CD4-positive, alpha-beta T cell treated with Interleukin-17A for 4 hours (primary cell): Measurements from ENCODE around the gene BAIAP2L2.
"Not testable (repeated sequence)": the region's sequence is repeated elsewhere in the genome, so short reads cannot be mapped to it uniquely, and the experiment has no call there.

Experiments
- DNase-seq: peaks from one replicate; pipeline ENCODE4 v3.0.0-alpha.2; 2020; ENCODE audit warnings: mixed read lengths

Gene BAIAP2L2

DNA sequence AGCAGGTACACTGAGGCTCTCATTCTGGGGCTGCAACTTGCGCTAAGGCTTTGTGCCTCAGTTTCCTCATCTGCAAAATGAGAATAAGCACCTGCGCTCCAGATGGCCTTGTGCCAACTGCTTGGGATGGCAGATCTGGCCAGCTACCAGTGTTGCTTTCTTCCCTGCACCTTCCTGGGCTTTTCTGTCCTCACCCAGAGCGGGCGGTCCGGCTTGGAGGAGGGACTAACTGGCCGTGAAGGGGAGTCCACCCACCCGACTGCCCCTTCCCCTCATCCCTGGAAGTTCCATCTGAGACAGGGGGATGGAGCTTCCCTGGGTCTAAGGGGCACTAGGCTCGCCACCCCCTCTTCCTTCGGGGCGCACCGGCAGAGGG is 30.0 kb downstream of the BAIAP2L2 start:
- no peak for DNase-seq

DNA sequence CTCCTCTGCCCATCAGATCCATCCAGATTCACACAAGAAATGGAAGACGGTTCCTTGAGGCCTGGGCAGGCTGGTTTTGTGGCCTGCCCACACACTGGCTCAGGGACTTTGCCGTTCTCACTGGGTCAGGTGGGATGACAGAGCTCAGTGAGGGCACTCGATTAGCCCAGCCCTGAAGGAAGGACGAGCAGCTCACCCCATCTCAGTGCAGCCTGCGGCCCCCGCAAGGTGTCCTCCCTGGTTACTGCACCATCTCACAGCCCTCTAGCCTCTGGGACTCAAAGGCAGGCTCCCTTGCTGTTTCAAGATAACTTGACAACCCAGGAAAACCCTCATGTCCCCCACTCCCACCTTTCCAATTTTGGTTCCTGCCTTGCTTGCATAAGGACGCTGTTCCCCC is 30.7 kb downstream of the BAIAP2L2 start:
- no peak for DNase-seq

DNA sequence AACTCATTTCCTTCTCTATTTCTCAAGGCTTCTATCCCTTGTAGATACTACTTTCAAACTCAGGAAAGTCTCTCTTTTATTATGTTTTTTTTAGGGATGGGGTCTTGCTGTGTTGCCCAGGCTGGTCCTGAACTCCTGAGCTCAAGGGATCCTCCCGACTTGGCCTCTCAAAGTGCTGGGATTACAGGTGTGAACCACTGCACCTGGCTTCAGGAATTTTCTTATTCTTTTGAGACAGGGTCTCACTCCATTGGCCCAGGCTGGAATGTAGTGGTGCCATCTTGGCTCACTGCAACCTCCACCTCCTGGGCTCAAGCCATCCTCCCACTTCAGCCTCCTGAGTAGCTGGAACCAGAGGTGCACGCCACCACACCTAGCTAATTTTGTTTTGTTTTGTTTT is 31.3 kb downstream of the BAIAP2L2 start:
- DNase-seq = not testable (repeated sequence)

DNA sequence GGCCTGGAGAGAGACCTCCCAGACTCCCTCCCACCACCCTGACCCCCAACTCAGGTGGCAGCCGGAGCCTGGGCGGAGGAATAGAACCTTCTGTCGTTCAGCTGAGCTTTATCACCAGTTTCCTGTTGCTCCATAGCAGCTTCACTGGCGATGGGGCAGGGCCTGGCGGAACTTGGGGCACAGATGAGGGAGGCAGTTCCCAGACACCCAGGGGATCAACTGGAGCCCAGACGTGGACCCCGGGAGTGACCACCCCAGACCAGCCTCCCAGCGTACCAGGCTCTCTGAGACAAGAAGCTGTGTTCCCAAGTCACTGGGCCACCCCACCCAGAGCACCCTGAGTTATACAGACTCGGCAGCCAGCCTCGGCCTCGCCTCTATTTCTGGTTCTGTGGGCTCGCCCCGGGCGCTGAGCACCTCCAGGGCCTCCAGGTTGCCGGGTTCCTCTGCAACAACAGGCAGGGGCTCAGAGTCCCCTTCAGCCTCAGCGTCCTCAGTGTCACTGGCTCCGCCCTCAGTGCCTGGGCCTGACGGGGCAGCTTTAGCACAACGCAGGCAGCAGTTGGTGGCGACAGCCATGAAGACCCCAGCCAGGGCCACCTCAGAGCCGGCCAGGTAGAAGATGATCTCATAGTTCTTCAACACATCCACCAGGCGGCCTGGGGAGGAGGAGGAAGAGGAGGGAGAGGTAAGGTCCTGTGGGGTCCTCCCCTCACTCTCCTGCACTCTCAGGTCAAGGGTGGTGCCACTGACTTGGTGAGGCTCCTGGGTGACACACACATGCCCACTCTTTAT is 32.2 kb downstream of the BAIAP2L2 start:
- DNase-seq = no peak

DNA sequence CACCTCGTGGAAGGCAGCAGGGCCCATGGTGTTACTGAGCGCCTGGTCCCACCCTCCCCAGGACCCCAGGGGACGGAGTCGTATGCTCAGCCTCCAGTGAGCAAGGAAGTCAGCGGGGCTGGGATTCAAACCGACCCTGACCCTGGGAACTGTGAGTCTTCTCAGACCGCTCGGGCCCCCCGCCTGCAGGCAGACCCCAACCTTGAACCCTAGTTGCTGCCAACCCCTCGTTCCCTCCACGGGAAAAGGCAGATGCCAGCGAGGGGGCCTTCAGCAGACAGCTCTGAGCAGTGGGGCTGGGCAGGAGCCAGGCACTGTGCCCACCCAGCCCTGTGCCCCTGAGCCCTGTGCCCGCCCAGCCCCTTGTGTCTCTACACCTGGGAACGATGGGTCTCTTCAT is 32.9 kb downstream of the BAIAP2L2 start:
- no peak for DNase-seq

DNA sequence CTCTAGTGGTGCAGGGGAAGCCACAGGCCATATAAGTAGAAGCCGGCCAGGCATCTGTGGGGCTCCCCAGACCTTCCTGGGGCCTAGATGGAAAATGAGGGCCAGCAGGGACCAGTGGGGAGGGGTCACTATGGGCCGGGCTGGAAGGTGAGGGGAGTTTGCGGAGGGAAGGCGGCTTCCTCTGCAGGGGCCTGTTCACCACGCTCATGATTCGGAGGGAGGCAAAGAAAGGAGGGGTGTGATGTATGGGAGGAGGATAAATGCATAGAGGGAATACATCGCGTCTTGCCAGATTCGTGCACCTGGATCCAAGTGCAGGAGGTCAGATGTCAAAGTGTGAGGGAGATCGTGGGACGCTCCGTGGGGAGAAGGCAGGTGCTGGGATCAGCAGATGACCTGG is 33.4 kb downstream of the BAIAP2L2 start:
- no peak for DNase-seq

DNA sequence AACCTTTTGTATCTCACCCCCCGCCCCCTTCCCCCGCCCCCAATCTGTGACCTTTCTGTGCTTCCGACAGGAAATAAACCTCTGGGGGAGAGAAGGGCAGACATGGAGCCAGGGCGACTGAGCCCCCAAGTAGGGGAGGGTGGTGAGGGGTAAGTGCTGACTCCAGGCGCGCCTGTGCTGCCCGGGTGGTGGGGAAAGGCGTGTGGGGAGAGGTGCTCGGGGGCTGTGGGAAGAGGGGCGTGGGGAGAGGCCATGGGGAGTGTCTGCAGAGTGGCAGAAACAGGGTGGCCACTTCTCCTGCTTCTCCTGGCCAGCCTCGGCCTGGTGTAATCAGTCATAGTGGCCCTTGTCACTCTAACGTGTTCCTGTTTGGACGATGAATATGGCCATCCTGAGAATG is 34.5 kb downstream of the BAIAP2L2 start:
- DNase-seq = no peak

DNA sequence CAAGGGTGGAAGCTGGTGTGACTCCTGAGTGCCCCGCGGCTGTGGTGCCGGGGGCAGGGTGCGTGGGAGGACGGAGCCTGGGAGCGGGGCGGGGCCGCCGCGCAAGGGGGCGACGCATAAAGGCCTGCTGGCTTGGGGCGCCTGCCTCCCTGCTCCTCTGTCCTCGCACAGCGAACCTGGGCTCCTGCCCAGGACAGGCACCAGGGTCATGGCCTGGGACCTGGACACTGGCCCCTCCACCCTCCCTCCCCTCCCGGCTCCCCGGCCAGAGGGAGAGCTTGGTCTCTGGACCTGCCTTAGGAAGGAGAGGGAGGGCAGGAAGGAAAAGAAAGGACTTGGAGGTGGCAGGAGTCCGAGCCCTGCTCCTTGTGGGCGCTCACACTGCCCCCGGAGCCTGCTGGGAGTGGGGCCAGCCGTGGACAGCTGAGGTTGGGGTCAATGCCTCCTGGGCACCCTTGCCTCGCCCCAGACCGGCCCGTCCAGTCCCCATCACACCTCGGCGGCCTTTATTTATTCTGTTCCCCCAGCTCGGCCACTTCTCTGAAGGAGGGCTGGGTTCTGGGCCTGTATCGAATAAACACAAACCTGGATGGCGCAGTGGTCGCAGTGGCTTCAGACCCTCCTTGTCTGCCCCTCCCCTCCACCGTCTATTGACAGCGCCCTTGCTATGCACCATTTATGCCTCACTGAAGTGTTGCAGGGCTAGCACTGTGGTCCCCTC is 35.2 kb downstream of the BAIAP2L2 start:
- no peak for DNase-seq

DNA sequence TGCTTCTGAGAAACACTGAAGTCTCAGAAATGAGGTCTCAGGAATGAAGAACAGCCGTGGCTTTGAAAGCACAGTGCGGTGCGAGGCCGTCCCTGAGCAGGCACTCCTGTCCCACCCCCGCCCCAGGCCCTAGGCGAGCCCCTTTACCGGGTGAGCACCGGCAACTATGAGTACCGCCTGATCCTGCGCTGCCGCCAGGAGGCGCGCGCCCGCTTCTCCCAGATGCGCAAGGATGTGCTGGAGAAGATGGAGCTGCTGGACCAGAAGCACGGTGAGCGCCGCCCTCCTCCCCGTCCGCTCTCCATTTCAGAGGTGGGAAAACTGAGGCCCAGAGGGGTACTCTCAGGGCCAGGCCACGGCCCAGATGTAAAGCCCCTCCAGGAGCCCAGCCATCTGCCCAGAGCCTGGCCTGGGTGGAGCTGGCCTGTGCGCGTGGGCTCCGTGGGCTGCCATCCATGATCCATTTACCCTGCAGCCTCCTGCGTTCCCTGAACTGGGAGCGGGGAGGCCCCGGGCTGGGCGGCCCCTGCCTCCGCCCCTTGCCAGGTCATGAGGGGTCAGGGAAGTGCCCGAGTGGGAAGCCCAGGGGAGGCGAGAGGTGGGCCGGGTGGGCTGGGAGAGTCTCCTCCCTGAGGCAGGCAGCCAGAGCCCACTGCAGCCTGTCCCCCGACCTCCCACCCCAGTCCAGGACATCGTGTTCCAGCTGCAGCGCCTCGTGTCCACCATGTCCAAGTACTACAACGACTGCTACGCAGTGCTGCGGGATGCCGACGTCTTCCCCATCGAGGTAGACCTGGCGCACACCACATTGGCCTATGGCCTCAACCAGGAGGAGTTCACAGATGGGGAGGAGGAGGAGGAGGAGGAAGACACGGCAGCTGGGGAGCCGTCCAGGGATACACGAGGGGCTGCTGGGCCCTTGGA is 36.0 kb downstream of the BAIAP2L2 start:
- no peak for DNase-seq

DNA sequence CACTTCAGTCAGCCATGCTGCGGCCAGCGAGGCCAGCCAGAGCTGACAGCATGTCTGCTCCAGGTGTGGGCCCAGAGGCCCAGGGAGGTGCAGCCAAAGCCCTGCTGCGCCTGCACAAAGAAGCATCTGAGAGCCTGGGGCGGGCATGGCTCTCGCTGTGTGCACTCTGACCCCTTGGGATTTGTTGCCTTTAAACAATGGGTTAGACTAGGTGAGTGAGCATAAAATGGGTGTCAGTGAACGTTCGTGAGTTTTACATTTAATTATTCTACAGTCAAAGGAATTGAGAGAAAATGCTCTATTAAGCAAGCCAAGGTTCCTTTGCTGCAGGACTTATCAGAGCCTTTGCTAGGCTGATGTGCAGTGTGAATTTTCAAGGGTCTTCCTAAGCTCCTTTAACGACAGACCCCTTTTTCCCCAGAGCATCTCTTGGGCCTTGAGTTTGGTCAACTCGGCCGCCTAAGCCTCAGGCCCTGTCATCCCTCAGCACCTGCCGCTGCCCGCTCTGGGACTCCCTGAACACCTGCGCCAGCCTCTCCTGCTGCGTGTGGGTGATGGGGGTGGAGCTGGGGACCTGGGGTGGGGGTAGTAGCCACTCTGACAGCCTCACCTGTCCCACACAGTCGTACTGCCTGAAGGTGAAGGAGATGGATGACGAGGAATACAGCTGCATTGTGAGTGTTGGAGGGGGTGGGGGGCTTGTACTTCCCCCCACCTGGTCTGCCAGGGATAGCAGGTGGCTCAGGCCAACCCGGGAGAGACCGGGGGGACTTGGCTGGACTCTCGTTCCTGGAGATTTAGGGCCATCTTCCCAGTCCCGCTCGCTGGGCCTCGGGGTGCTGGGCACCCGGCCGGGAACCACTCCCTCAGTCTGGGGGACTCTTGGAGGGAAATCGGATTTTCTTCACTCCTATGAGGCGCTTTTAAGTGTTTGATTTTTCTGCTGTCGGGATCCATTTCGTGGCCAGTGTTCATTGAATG is 37.0 kb downstream of the BAIAP2L2 start:
- DNase-seq = no peak

DNA sequence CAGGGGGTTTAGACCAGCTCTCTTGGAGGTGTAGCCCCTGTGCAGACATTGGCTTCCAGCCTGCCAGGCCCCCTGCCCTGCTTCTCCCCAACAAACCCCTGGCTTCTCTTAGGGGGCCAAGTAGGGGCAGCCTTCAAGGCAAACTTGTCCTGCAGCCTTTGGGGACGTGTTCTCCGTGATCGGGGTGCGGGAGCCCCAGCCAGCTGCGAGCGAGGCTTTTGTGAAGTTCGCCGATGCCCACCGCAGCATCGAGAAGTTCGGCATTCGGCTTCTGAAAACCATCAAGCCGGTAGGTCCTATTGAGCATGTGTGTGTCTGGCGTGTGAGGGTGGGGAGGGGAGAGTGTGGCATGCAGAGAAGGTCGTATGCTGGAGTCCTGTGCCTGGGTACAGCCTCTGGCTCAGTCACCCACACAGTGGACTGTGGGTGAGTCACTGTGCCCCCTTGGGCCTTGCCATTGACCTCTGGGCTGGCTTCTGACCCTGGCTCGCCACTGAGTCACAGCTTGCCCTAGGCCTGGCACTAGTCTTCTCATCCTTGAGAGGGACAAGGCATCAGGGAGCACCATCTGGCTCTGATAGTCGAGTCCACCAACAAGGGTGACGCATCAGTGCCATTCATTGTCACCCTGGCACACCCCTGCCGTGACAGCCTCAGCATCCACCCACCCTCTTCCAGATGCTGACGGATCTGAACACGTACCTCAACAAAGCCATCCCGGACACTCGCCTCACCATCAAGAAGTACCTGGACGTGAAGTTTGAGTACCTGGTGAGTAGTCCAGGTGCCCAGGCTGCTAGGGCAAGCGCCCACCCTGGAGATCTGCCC is 37.9 kb downstream of the BAIAP2L2 start:
- no peak for DNase-seq

DNA sequence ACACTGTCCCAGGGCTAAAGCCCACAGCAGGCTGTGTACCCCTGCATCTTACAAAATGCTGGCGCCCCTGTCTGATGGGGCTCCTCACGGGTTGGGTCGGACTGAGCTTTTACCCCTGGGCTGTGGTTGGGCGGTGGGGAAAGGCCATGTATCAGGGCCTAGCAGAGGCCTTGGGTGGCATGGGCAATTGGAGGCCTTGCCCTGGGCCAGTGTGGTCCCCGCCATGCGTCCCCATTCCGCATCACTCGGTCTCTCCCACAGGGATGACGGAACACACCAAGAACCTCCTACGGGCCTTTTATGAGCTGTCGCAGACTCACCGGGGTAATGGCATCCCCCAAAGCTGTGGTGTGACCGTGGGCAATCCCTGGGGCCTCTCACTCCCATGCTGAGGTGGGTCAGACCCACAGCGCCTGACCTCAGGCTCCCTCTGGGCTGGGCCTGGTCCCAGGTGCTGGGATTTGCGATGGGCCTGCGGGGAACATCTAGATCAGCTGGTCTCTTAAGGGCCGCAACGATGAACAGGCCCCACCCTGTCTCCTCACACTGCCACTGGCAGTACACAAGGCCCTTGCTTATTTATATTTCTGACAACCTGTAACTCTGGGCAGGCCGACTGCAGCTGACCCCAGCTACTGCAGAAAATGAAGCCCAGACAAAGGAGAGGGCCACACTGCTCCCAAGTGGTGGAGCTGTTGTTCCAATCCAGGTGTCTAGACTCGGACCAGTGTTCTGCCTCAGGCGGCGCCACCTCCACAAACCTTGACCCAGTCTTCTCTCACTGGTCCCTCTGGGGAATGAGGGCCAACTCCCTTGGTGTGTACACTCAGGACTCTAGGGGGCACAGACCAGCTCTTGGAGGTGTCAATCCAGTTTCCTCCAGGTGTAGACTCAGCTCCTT is 38.8 kb downstream of the BAIAP2L2 start:
- DNase-seq = no peak

DNA sequence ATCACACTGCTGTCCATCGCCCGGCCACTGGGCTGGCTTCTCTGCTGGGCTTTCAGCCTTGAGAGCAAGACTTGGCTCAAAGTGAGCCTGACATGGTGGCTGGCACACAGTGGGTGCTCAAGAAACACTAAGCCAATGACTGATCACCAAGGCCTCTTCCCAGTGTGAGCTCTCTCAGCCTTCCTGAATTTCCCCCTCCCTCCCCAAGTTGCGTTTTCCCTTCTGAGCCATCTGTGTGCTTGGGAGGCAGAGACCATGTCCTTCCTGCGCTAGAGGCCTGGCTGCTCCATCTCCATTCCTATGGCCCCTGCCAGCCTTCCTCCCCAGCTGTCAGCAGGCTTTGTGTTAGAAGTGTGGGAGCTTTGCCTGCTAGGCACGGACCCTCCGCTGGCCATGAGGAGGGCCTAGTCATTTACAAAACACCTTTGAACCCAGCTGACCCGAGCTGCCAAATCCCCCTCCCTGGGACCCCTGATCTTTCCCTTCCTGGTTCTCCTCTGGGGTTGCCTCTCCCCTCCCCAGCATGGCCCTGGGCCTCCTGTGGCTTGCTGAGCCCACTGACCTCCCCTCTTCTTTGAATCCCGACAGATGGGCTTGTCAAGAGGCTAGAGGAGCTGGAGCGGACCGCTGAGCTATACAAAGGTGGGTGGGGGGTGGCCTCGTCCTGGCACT is 40.1 kb downstream of the BAIAP2L2 start:
- no peak for DNase-seq

DNA sequence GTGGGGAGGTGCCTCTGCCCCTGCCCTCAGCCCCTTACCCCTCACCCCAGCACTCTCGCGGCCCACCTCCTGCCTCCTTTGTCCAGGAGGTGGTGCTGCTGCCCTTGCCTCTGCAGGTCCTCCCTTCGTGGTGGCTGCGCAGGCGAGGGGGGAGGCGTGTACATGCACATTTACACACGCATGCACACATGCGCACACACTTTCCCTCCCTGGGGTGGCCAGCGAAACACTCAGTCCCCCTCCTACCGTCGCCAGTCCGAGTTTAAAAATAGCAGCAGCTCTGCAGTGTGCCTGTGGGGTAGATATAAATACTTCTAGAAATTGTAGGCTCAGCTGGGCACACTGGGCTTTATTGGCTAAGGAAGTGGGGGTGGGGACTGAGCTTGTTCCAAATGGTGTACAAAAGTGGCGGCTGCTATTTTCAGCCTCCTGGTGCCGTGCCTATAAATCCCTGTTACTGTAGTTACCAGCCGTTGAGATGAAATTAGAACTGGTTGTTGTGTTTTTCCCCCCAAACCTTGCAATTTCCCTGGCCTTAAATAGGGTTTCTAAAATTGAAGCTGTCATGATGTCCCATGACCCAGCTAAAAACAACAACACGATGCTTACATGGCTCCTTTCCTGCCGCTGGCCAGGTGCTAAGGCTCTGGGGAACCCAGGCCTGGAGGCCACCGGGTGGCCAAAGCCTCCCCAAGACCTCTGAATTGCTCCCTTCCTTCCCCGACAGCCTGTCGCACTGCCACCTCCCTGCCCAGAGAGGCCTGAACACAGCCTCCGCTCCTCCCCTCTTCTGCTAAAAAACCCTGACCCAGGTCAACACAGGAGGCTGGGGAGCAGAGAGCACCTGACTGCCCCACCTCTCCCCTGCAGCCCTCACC is 40.9 kb downstream of the BAIAP2L2 start:
- DNase-seq = no peak

DNA sequence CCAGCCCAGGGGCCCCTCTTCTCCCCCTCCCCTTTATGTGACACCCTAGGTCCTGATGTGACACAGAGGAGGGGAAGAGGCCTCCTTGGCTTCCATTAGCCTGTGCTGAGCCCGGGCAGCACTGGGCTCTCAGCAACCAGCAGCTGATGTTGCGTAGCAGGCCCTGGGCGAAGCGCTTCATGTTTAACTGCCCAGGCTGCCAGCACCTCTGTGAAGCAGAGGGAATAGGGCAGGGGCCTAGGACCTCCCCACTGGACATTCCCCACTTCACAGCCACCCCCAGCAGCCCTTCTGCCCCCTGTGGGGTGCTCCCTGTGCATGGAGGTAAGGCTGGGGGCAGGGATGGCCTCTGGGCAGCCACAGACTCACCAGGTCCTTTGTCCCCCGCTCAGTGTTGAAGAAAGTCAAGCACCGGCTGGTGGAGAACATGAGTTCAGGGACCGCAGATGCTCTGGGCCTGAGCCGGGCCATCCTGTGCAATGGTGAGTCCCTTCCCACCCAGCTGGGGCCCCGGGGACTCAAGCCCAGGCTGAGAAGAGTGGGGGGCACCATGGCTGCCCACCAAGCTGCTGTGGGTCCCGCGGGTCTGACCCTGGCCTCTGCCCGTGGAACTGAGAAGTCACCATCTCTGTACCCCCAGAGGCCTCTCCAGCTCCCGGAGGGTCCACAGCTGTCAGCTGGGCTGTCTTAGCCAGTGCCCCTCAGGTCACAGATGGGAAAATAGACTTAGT is 41.7 kb downstream of the BAIAP2L2 start:
- no peak for DNase-seq

DNA sequence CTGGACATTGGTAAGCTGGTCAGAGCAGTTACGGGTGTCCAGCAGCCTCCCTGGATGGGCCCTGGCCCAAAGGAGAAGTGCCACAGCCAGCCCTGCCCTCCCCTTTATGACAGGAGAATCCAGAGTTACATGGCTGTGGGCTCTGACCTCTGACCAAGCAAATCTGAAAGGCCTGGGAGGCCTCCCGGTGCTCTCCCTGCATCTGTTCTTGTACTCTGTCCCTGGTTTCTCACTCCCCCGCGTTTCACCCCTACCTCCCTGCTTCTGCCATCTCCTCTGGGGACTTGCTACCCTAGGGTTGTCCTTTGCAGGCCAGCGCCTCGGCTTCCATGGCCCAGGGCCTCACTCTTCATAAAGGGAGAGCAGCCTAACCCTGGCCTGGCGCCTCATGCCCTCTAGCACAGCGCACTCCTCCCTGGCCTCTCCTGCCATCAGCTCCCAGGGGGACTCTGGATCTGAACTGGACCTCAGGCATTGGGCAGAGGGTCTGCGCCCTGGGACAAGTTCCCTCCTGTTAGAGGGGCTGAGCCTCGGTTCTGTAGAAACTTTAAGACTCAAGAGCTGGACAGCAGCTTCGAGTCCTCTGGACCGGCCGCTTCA is 42.6 kb downstream of the BAIAP2L2 start:
- DNase-seq = no peak

DNA sequence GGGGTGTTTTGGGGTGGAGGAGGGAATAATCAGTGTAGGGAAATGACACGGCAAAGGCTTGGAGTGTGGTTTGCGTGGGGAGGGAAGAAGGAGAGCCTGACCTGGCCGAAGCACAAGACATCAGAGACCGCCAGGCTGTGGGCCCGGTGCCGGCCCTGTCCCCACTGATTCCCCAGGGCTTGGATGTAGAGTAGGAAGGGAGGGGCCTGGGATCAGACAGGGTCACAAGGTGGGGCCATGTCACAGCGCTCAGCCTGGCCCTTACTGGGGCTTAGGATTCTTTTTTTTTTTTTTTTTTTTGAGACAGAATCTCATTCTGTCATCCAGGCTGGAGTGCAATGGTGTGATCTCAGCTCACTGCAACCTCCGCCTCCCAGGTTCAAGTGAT is 43.5 kb downstream of the BAIAP2L2 start:
- DNase-seq = no peak
